Measurements from ENCODE around the gene FADS3.

DNA sequence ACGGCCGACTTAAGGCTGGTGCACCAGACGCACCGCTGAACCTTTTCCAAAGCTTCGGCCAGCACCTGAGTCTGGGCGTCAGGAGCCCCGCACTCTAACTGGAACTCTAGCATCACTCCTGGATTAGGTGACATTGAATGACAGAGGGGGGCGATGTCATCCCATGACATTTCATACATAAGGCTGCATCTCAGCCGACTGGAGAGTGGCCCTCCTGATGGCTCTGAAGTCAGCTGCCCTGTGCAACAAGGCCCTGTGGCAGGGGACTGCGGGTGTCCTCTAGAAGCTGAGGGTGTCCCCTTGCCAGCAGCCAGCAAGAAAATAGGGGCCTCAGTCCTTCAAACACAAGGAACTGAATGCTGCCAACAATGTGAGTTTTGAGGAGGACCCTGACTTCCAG is 10.1 kb upstream of the FADS3 start:
- TF ChIP-seq POLR2AphosphoS5 (IDR thresholded peaks at IDR 0.05) = no peak
- TF ChIP-seq, protein P1, sequence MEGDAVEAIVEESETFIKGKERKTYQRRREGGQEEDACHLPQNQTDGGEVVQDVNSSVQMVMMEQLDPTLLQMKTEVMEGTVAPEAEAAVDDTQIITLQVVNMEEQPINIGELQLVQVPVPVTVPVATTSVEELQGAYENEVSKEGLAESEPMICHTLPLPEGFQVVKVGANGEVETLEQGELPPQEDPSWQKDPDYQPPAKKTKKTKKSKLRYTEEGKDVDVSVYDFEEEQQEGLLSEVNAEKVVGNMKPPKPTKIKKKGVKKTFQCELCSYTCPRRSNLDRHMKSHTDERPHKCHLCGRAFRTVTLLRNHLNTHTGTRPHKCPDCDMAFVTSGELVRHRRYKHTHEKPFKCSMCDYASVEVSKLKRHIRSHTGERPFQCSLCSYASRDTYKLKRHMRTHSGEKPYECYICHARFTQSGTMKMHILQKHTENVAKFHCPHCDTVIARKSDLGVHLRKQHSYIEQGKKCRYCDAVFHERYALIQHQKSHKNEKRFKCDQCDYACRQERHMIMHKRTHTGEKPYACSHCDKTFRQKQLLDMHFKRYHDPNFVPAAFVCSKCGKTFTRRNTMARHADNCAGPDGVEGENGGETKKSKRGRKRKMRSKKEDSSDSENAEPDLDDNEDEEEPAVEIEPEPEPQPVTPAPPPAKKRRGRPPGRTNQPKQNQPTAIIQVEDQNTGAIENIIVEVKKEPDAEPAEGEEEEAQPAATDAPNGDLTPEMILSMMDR (IDR thresholded peaks at IDR 0.05) = no peak
- no peak for TF ChIP-seq EP300 (IDR thresholded peaks at IDR 0.05)
- no peak for TF ChIP-seq POLR2A (IDR thresholded peaks at IDR 0.05)
